NOMO-1 treated with DMSO at 0.1 percent for 48 hours (cell line): ENCODE data around the gene NDUFA11.

Experiments used
- DNase-seq: peaks from one replicate; lab custom pipeline; 2025; ENCODE audit not compliant: unreplicated experiment; lab: John Stamatoyannopoulos, UW

NDUFA11 gene

DNA sequence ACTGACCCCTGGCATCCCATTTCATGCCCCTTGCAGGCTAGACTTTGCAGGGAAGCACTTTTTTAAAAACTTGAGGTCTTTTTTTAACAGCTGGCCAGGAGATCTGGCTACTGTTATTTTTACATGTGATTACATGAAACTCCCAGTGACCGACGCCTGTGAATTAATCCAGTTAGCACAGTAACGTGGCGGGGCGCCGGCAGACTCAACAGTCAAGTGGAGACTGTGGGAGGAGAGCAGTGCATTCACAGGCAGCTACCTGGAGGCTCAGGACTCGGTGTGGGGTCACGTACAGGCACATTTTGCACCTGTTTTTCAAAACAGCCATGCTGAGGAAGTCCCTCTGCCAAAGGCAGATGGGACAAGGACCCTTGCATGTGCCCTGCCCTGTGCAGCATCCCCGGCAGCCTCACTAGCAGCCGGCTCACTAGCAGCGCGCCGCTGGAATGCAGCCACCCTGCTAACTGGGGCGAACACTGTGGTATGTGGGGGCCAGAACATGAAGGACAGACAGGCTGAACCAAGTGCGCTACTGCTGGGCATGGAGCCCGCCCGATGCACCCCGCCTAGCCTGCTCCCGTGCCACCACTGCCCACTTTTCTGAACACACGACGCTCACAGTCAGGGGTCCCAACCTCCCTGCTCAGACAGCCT lies 29.1 kb upstream of the NDUFA11 start:
- DNase-seq: no peak

DNA sequence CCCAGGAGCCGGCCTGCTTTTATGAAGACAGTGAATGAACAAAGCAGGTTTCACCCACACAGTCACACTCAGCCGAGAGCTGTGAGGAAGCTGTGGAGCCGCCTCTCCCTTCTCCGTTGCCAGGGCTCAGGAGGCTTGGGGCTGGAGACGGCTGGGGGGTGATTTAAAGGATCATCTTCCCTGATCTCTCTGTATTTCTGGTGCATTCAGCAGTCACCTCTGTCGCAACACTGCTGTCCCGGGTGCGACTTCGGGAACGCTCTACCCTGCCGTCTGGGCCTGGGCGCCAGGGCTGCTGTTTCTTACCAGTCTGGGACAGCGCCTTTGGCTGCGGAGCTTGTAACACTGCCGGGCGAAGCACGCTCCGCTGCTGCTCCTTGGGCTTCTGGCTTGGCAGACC lies 28.6 kb upstream of the NDUFA11 start:
- DNase-seq: no peak

GRCh38 chr19:5931251-5931650 lies 27.7 kb upstream of the NDUFA11 start:
- DNase-seq: no peak

DNA sequence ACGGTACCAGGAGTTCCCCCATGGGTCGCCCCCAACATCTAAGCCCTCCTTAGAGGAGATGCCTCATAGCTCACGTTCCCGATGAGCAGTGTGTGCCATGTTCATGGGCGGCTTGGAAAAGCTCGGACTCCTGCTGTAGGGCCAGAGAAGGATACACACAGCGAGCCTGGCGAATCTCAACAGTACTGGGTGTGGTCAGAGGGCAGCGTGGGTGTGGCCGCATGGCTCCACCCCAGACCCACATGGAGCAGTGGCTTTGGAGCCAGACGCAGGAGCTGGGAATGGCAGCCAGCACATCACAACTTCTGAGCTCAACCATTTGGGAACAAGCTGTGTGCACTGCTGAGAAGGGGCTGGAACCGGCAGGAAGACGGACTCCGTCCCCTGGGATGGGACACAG lies 26.0 kb upstream of the NDUFA11 start:
- no peak for DNase-seq

DNA sequence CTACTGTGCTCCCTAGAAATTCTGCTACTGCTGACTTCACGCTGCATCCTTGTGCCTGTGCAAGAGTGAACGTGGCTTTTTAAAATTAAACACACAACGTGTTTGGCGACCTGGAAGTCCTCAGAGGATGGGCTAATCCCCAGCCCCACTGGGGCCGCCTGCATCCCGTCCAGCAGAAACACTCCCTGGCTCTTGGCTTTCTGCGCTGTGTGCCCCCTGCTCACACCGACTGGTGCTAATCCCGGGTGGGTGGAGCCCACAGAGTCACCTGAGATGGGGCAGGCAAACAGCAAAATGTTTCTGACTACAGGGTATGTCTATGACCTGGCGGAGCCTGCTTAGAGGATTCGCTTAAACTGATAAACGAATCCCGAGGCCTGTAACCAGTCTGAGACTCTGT lies 25.6 kb upstream of the NDUFA11 start:
- DNase-seq: no peak

GRCh38 chr19:5927441-5927821 lies 23.8 kb upstream of the NDUFA11 start:
- no peak for DNase-seq

GRCh38 chr19:5926641-5927440 lies 23.3 kb upstream of the NDUFA11 start:
- no peak for DNase-seq

- DNase-seq: no peak
Measured at GRCh38 chr19:5925830-5926427, 22.3 kb upstream of the NDUFA11 start.

DNA sequence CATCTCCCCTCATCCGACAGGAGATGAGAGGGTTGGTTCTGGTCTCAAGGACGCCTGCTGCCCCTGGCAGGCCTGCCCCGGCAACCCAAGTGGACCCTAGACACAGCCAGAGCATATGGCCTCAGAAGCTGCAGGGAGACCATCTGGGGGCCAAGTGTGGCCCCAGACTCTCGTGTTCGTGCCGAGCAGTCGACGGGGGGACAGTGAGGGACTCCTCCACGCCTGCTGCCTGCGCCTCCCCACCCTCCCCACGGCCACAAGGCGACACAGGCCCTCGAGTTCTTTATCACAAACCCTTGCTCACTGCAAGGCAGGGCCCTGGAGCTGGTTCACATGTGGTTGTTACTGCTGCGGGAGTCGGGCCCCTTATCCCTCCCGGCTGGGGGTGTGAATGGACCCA lies 19.8 kb upstream of the NDUFA11 start:
- DNase-seq: no peak

DNA sequence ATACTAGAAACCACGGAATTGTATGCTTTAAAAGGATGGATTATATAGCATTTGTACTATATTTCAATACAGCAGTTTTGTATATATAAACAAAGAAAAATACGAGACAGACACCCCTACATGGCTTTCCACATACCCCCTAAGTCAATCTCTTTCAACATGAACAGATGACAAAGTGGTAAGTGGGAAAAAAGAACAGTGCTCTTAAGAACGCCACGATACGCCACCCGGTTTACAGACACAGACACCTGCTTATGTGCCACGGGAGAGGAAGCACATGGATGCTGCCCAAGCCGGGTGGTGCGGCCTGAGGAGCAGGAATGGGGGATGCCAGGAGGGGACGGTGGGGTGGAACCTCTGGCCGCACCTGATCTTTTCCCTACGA lies 18.6 kb upstream of the NDUFA11 start:
- DNase-seq: no peak

- no peak for DNase-seq
Measured at GRCh38 chr19:5921516-5922160, 18.0 kb upstream of the NDUFA11 start.

DNA sequence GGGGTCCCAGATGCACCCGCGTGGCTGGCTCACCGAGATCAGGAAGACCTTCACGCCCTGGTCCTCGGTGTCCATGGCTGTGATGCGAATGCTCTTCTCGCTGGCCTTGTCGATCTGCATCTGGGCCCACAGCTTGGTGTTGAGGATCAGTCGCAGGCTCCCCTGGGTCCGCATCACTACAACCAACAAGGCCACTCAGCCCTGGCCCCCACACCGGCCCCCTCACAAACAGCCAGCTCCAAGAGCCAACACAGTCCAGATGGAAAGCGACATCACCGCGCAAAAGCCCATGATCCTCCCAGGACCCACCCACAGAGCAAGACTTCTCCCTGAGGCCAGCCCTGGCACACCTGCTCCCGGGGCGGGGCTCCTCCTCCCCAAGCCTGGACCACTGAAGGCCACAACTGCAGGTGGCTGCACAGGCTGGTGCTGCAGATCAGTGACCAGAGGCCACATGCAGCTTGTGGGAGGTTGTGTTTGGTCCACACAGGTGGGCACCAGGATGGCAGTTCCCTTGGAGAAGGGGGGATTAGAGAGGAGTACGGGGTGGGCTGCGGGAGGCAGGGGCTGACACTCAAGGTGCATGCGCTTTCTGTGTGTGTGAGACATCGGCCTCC lies 15.0 kb upstream of the NDUFA11 start:
- no peak for DNase-seq

GRCh38 chr19:5917431-5918107 lies 14.0 kb upstream of the NDUFA11 start:
- DNase-seq: no peak

GRCh38 chr19:5916181-5916708 lies 12.7 kb upstream of the NDUFA11 start:
- no peak for DNase-seq

GRCh38 chr19:5915782-5916165 lies 12.2 kb upstream of the NDUFA11 start:
- no peak for DNase-seq

DNA sequence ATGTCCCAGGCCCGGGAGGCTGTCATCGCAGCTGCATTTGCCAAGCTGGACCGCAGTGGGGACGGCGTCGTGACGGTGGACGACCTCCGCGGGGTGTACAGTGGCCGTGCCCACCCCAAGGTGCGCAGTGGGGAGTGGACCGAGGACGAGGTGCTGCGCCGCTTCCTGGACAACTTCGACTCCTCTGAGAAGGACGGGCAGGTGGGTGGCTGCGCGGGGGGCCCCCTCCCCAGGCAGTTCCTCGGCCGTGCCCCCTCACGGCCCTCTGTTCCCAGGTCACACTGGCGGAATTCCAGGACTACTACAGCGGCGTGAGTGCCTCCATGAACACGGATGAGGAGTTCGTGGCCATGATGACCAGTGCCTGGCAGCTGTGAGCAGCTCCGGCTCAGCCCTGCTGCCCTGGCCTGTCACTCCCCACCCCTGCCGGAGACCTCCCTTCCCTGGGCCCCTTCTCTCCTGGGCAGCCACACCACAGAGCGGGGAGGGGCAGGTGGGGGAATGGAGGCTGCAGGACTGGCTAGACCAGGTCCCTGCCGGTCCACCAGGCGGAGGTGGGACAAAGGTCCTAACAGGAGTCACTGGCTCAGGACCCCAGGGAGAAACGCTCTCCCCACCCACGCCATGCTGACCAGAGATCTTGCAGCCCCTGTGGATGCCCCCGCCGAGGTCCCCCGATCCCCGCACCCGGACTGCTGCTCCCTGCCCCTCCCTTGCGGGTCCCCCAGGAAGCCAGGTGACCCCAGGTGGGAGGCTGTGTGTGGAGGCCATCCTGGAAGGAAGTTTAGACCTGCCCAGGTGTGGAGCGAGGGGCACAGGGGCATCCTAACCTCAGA lies 11.6 kb upstream of the NDUFA11 start:
- DNase-seq: no peak

DNA sequence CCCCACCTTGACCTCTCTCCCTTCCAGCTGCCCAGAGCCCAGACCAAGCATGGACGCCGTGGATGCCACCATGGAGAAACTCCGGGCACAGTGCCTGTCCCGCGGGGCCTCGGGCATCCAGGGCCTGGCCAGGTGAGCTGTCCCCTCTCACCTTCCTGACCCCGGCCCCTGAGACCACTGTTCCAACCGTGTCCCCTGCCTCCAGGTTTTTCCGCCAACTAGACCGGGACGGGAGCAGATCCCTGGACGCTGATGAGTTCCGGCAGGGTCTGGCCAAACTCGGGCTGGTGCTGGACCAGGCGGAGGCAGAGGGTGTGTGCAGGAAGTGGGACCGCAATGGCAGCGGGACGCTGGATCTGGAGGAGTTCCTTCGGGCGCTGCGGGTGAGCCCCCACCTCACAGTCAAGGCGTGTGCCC lies 10.8 kb upstream of the NDUFA11 start:
- DNase-seq: no peak

GRCh38 chr19:5913739-5914357 lies 10.3 kb upstream of the NDUFA11 start, which contains the start of gene CAPS:
TSS of gene CAPS (plus strand) at chr19:5914254. CDS start at chr19:5914407, 153 bp downstream.
- no peak for DNase-seq

DNA sequence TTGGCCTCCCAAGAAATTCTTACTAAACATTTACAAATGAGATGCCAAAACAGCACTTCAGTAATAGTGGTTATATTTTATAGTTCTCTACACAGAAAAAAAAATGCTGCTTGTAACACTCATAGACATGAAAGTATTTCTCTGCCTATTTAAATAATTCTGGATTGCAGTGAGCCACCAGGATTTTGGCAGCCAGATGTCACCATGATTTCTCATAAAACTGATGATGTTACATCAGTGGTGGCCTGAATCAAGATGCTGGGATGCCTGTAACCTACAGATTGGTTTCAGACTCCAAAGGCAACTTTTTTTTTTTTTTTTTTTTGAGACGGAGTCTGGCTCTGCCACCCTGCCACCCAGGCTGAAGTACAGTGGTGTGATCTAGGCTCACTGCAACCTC lies 7.8 kb upstream of the NDUFA11 start:
- DNase-seq: no peak

- no peak for DNase-seq
Measured at GRCh38 chr19:5910638-5910907, 7.0 kb upstream of the NDUFA11 start.
